ENCODE results near the gene ZBED5.
"Not testable (repeated sequence)": the region's sequence is repeated elsewhere in the genome, so short reads cannot be mapped to it uniquely, and the experiment has no call there.

Gene ZBED5

GRCh38 chr11:10856689-10857458 is 979 bp downstream of the ZBED5 start:
- Histone ChIP-seq H3K4me1 (ENCODE audit: control insufficient read depth, low read depth, low read length) (peaks cover 12% of the 10 kb centered on the region), H3K27me3 (ENCODE audit: control insufficient read depth, insufficient read depth, low read length) (no peaks in the 10 kb centered on the region), H3K4me3 (ENCODE audit: low read length) (peak overlapping the region; percentile 99), H3K9ac (ENCODE audit: low read length) (peak overlapping the region; percentile 98), H3K9me3 (ENCODE audit: control insufficient read depth, low read depth, low read length) (no peaks in the 10 kb centered on the region), H3K36me3 (ENCODE audit: control insufficient read depth, low read depth, low read length) (peaks cover 41% of the 10 kb centered on the region), H3K27ac (ENCODE audit: low read length) (peak overlapping the region; percentile 95)

- H3K9ac ChIP-seq (ENCODE audit: low read length) = no peak overlapping the region
- no peaks in the 10 kb centered on the region for H3K9me3 ChIP-seq (ENCODE audit: control insufficient read depth, low read depth, low read length)
- H3K4me1 ChIP-seq (ENCODE audit: control insufficient read depth, low read depth, low read length) = peaks cover 12% of the 10 kb centered on the region
- H3K4me3 ChIP-seq (ENCODE audit: low read length) = no peak overlapping the region
- no peak overlapping the region for H3K27ac ChIP-seq (ENCODE audit: low read length)
- no peaks in the 10 kb centered on the region for H3K27me3 ChIP-seq (ENCODE audit: control insufficient read depth, insufficient read depth, low read length)
- peaks cover 41% of the 10 kb centered on the region for H3K36me3 ChIP-seq (ENCODE audit: control insufficient read depth, low read depth, low read length)
These were observed 2.6 kb downstream of the ZBED5 start for GRCh38 chr11:10855295-10855694.

GRCh38 chr11:10847960-10848860 is 9.6 kb downstream of the ZBED5 start:
- no peak overlapping the region for H3K9ac ChIP-seq (ENCODE audit: low read length)
- H3K4me1 ChIP-seq (ENCODE audit: control insufficient read depth, low read depth, low read length) = no peaks in the 10 kb centered on the region
- no peak overlapping the region for H3K4me3 ChIP-seq (ENCODE audit: low read length)
- H3K9me3 ChIP-seq (ENCODE audit: control insufficient read depth, low read depth, low read length) = no peaks in the 10 kb centered on the region
- peaks cover 13% of the 10 kb centered on the region for H3K36me3 ChIP-seq (ENCODE audit: control insufficient read depth, low read depth, low read length)
- H3K27me3 ChIP-seq (ENCODE audit: control insufficient read depth, insufficient read depth, low read length) = no peaks in the 10 kb centered on the region
- no peak overlapping the region for H3K27ac ChIP-seq (ENCODE audit: low read length)

- no peak overlapping the region for H3K27ac ChIP-seq (ENCODE audit: low read length)
- H3K9me3 ChIP-seq (ENCODE audit: control insufficient read depth, low read depth, low read length) = no peaks in the 10 kb centered on the region
- no peak overlapping the region for H3K4me3 ChIP-seq (ENCODE audit: low read length)
- H3K4me1 ChIP-seq (ENCODE audit: control insufficient read depth, low read depth, low read length) = no peaks in the 10 kb centered on the region
- no peaks in the 10 kb centered on the region for H3K27me3 ChIP-seq (ENCODE audit: control insufficient read depth, insufficient read depth, low read length)
- no peaks in the 10 kb centered on the region for H3K36me3 ChIP-seq (ENCODE audit: control insufficient read depth, low read depth, low read length)
- no peak overlapping the region for H3K9ac ChIP-seq (ENCODE audit: low read length)
These were observed 11.2 kb downstream of the ZBED5 start for GRCh38 chr11:10846660-10847059.

- Histone ChIP-seq H3K36me3 (ENCODE audit: control insufficient read depth, low read depth, low read length) (no peaks in the 10 kb centered on the region), H3K27ac (ENCODE audit: low read length) (no peak overlapping the region), H3K9me3 (ENCODE audit: control insufficient read depth, low read depth, low read length) (no peaks in the 10 kb centered on the region), H3K9ac (ENCODE audit: low read length) (no peak overlapping the region), H3K4me1 (ENCODE audit: control insufficient read depth, low read depth, low read length) (no peaks in the 10 kb centered on the region), H3K4me3 (ENCODE audit: low read length) (no peak overlapping the region), H3K27me3 (ENCODE audit: control insufficient read depth, insufficient read depth, low read length) (no peaks in the 10 kb centered on the region)
These were observed 12.3 kb downstream of the ZBED5 start for GRCh38 chr11:10845589-10845988.

- H3K4me3 ChIP-seq (ENCODE audit: low read length) = no peak overlapping the region
- H3K27me3 ChIP-seq (ENCODE audit: control insufficient read depth, insufficient read depth, low read length) = no peaks in the 10 kb centered on the region
- no peaks in the 10 kb centered on the region for H3K36me3 ChIP-seq (ENCODE audit: control insufficient read depth, low read depth, low read length)
- no peaks in the 10 kb centered on the region for H3K4me1 ChIP-seq (ENCODE audit: control insufficient read depth, low read depth, low read length)
- no peaks in the 10 kb centered on the region for H3K9me3 ChIP-seq (ENCODE audit: control insufficient read depth, low read depth, low read length)
- H3K27ac ChIP-seq (ENCODE audit: low read length) = no peak overlapping the region
- no peak overlapping the region for H3K9ac ChIP-seq (ENCODE audit: low read length)
These were observed 13.1 kb downstream of the ZBED5 start for GRCh38 chr11:10844796-10845195.

GRCh38 chr11:10844356-10844755 is 13.5 kb downstream of the ZBED5 start:
- Histone ChIP-seq H3K4me3 (ENCODE audit: low read length) (no peak overlapping the region), H3K4me1 (ENCODE audit: control insufficient read depth, low read depth, low read length) (no peaks in the 10 kb centered on the region), H3K9me3 (ENCODE audit: control insufficient read depth, low read depth, low read length) (no peaks in the 10 kb centered on the region), H3K9ac (ENCODE audit: low read length) (no peak overlapping the region), H3K27ac (ENCODE audit: low read length) (no peak overlapping the region), H3K27me3 (ENCODE audit: control insufficient read depth, insufficient read depth, low read length) (no peaks in the 10 kb centered on the region), H3K36me3 (ENCODE audit: control insufficient read depth, low read depth, low read length) (no peaks in the 10 kb centered on the region)

- Histone ChIP-seq H3K9me3 (ENCODE audit: control insufficient read depth, low read depth, low read length) (no peaks in the 10 kb centered on the region), H3K4me3 (ENCODE audit: low read length) (no peak overlapping the region), H3K36me3 (ENCODE audit: control insufficient read depth, low read depth, low read length) (no peaks in the 10 kb centered on the region), H3K4me1 (ENCODE audit: control insufficient read depth, low read depth, low read length) (no peaks in the 10 kb centered on the region), H3K9ac (ENCODE audit: low read length) (no peak overlapping the region), H3K27ac (ENCODE audit: low read length) (no peak overlapping the region), H3K27me3 (ENCODE audit: control insufficient read depth, insufficient read depth, low read length) (no peaks in the 10 kb centered on the region)
These were observed 19.0 kb downstream of the ZBED5 start for GRCh38 chr11:10838881-10839280.

- H3K27ac ChIP-seq (ENCODE audit: low read length) = no peak overlapping the region
- no peaks in the 10 kb centered on the region for H3K4me1 ChIP-seq (ENCODE audit: control insufficient read depth, low read depth, low read length)
- H3K36me3 ChIP-seq (ENCODE audit: control insufficient read depth, low read depth, low read length) = no peaks in the 10 kb centered on the region
- H3K27me3 ChIP-seq (ENCODE audit: control insufficient read depth, insufficient read depth, low read length) = no peaks in the 10 kb centered on the region
- H3K9ac ChIP-seq (ENCODE audit: low read length) = no peak overlapping the region
- H3K4me3 ChIP-seq (ENCODE audit: low read length) = no peak overlapping the region
- H3K9me3 ChIP-seq (ENCODE audit: control insufficient read depth, low read depth, low read length) = no peaks in the 10 kb centered on the region
These were observed 19.8 kb downstream of the ZBED5 start for GRCh38 chr11:10838083-10838482.

GRCh38 chr11:10836884-10837283 is 21.0 kb downstream of the ZBED5 start:
- not testable (repeated sequence) for H3K9me3 ChIP-seq (ENCODE audit: control insufficient read depth, low read depth, low read length); H3K27ac ChIP-seq (ENCODE audit: low read length); H3K27me3 ChIP-seq (ENCODE audit: control insufficient read depth, insufficient read depth, low read length); H3K4me3 ChIP-seq (ENCODE audit: low read length); H3K36me3 ChIP-seq (ENCODE audit: control insufficient read depth, low read depth, low read length); H3K9ac ChIP-seq (ENCODE audit: low read length); H3K4me1 ChIP-seq (ENCODE audit: control insufficient read depth, low read depth, low read length)

- Histone ChIP-seq H3K27me3 (ENCODE audit: control insufficient read depth, insufficient read depth, low read length) (no peaks in the 10 kb centered on the region), H3K9me3 (ENCODE audit: control insufficient read depth, low read depth, low read length) (no peaks in the 10 kb centered on the region), H3K4me1 (ENCODE audit: control insufficient read depth, low read depth, low read length) (no peaks in the 10 kb centered on the region), H3K27ac (ENCODE audit: low read length) (no peak overlapping the region), H3K36me3 (ENCODE audit: control insufficient read depth, low read depth, low read length) (no peaks in the 10 kb centered on the region), H3K9ac (ENCODE audit: low read length) (no peak overlapping the region), H3K4me3 (ENCODE audit: low read length) (no peak overlapping the region)
These were observed 28.7 kb downstream of the ZBED5 start for GRCh38 chr11:10829139-10829538.

Measured in iPS-18a (cell line).